Keratinocyte (primary cell): ENCODE results near the gene AFF4. TPM values are rescaled to one million over a fixed set of nuclear protein-coding genes. Genes with fewer than 3 reads are reported as not detected.
A peak's percentile ranks its signal among the peaks of the same experiment; 100 is the strongest.

Experiments used
- DNase-seq: peaks from one replicate; pipeline ENCODE4 v3.0.0-alpha.2; 2011; ENCODE audit warnings: low read depth, missing footprints, low spot score
- FAIRE-seq: peaks from 2 replicates; lab custom pipeline; 2011; peaks lifted over from hg19 to GRCh38; lab: Jason Lieb, UNC
- H2AFZ ChIP-seq: 2 replicates; pipeline ENCODE4 v1.6.0; 2012; ENCODE audit warnings: low read length, control low read depth, inconsistent platforms; ENCODE audit not compliant: control insufficient read depth
- H3K27ac ChIP-seq: 2 replicates; pipeline ENCODE4 v1.5.1; 2011; ENCODE audit warnings: low read length; ENCODE audit not compliant: control insufficient read depth, insufficient read depth
- H3K27me3 ChIP-seq: 3 replicates; pipeline ENCODE4 v1.6.0; 2011; ENCODE audit warnings: low read length; ENCODE audit not compliant: control insufficient read depth, insufficient read depth; ENCODE audit errors: extremely low read depth
- H3K36me3 ChIP-seq, 2 experiments: 2 replicates in 1 of 2; 3 replicates in 1 of 2; pipeline ENCODE4 v1.5.1; 2011; ENCODE audit warnings: low read length in 2 of 2, mild to moderate bottlenecking in 1 of 2; ENCODE audit not compliant: control insufficient read depth in 2 of 2, insufficient read depth in 2 of 2; ENCODE audit errors: extremely low read depth in 1 of 2
- H3K4me1 ChIP-seq: 3 replicates; pipeline ENCODE4 v1.5.1; 2011; ENCODE audit warnings: low read length; ENCODE audit not compliant: control insufficient read depth, insufficient read depth; ENCODE audit errors: extremely low read depth
- H3K4me2 ChIP-seq: 3 replicates; pipeline ENCODE4 v1.6.0; 2011; ENCODE audit warnings: low read depth, low read length; ENCODE audit not compliant: control insufficient read depth, insufficient read depth; ENCODE audit errors: extremely low read depth
- H3K4me3 ChIP-seq, 3 experiments: fragments of 200-600 bp in 1 of 3; sonication (generic) in 1 of 3; 2 replicates in 2 of 3; 3 replicates in 1 of 3; pipeline ENCODE4 v1.5.1; 2011 to 2016; ENCODE audit warnings: low read length in 3 of 3, mild to moderate bottlenecking in 3 of 3, control low read depth in 2 of 3, inconsistent platforms in 1 of 3, low read depth in 1 of 3, mixed read lengths in 1 of 3, mixed run types in 1 of 3, moderate library complexity in 1 of 3; ENCODE audit not compliant: control insufficient read depth in 2 of 3, insufficient read depth in 2 of 3; ENCODE audit errors: extremely low read depth in 1 of 3
- H3K79me2 ChIP-seq: 2 replicates; pipeline ENCODE4 v1.6.0; 2012; ENCODE audit warnings: low read length; ENCODE audit not compliant: control insufficient read depth, insufficient read depth
- H3K9ac ChIP-seq: 3 replicates; pipeline ENCODE4 v1.6.0; 2011; ENCODE audit warnings: low read length; ENCODE audit not compliant: control insufficient read depth, insufficient read depth; ENCODE audit errors: extremely low read depth
- H3K9me1 ChIP-seq: 3 replicates; pipeline ENCODE4 v1.6.0; 2011; ENCODE audit warnings: low read length; ENCODE audit not compliant: control insufficient read depth, insufficient read depth; ENCODE audit errors: extremely low read depth
- H3K9me3 ChIP-seq: 2 replicates; pipeline ENCODE4 v1.5.1; 2012; ENCODE audit warnings: low read depth, low read length; ENCODE audit not compliant: control insufficient read depth
- H4K20me1 ChIP-seq: 3 replicates; pipeline ENCODE4 v1.6.0; 2011; ENCODE audit warnings: low read length; ENCODE audit not compliant: control insufficient read depth, insufficient read depth; ENCODE audit errors: extremely low read depth
- EZH2 ChIP-seq: IDR thresholded peaks from one replicate; pipeline ENCODE4 v1.6.1; 2012; ENCODE audit warnings: inconsistent platforms, mild to moderate bottlenecking, low read length, moderate library complexity
- dilution Hi-C: fragments of 300-500 bp; cut with MboI; formaldehyde crosslinking; loops from one replicate; pipeline ENCODE4 v1.7.0; 2020; ENCODE audit warnings: low sequenced_read_pairs; ENCODE audit not compliant: extremely low pct_ligation_motif_present
- polyA plus RNA-seq, 5 experiments: library from polyadenylated mRNA; depleted of rRNA in 3 of 5; stranded (reverse) in 3 of 5; stranded (forward) in 1 of 5; unstranded in 1 of 5; fragments of >200 nt; gene quantifications; 1 replicate in 1 of 5; 2 replicates in 3 of 5; 3 replicates in 1 of 5; pipeline versions ENCODE4 v1.2.1 to v1.2.3, GENCODE V29; 2011 to 2012; ENCODE audit warnings: missing spikeins in 2 of 5, low read depth in 1 of 5, low replicate concordance in 1 of 5
- TF ChIP-seq, protein P1 (sequence below), 3 experiments: IDR thresholded peaks in 1 of 3; conservative IDR thresholded peaks in 1 of 3; optimal IDR thresholded peaks in 1 of 3; 2 replicates in 2 of 3; 3 replicates in 1 of 3; pipeline versions ENCODE3 to v1.5.1; 2011; ENCODE audit warnings: low read length in 3 of 3, mild to moderate bottlenecking in 3 of 3, moderate library complexity in 2 of 3, control low read depth in 1 of 3, inconsistent platforms in 1 of 3; ENCODE audit not compliant: insufficient read depth in 2 of 3; ENCODE audit errors: extremely low read depth in 1 of 3

AFF4 gene
- polyA plus RNA-seq, 1 donor (not counting 4 experiments of a cell fraction or from before 2014, with no cell fraction given), result 51.3 TPM

- Histone ChIP-seq H3K4me1 (peaks cover 14% of the 10 kb centered on the region), H4K20me1 (peaks cover 2% of the 10 kb centered on the region), H3K4me2 (no peak overlapping the region), H3K27ac (no peak overlapping the region), H3K9ac (no peak overlapping the region), H3K9me1 (no peaks in the 10 kb centered on the region), H3K79me2 (peaks cover 17% of the 10 kb centered on the region), H3K36me3 (peaks cover 4 to 20% of the 10 kb centered on the region in 2 experiments), H3K9me3 (no peaks in the 10 kb centered on the region), H3K27me3 (no peaks in the 10 kb centered on the region), H2AFZ (no peak overlapping the region), H3K4me3 (no peak overlapping the region)
- DNase-seq, result no peak
- FAIRE-seq, result no peak
- dilution Hi-C loops, result no loop called here
- no peak for TF ChIP-seq EZH2
- TF ChIP-seq, protein P1, sequence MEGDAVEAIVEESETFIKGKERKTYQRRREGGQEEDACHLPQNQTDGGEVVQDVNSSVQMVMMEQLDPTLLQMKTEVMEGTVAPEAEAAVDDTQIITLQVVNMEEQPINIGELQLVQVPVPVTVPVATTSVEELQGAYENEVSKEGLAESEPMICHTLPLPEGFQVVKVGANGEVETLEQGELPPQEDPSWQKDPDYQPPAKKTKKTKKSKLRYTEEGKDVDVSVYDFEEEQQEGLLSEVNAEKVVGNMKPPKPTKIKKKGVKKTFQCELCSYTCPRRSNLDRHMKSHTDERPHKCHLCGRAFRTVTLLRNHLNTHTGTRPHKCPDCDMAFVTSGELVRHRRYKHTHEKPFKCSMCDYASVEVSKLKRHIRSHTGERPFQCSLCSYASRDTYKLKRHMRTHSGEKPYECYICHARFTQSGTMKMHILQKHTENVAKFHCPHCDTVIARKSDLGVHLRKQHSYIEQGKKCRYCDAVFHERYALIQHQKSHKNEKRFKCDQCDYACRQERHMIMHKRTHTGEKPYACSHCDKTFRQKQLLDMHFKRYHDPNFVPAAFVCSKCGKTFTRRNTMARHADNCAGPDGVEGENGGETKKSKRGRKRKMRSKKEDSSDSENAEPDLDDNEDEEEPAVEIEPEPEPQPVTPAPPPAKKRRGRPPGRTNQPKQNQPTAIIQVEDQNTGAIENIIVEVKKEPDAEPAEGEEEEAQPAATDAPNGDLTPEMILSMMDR (optimal IDR thresholded peaks at IDR 0.05 in 1 of 3, IDR thresholded peaks at IDR 0.05 in 1 of 3, conservative IDR thresholded peaks at IDR 0.05 in 1 of 3; ENCODE audit: extremely low read depth in 1 of 3, insufficient read depth in 2 of 3, low read length in 3 of 3), result no peak
Measured at GRCh38 chr5:132868754-132869153, 94.7 kb downstream of the AFF4 start.

GRCh38 chr5:132867046-132867451 is 96.4 kb downstream of the AFF4 start:
- Histone ChIP-seq H3K4me2 (peak overlapping the region; percentile 97), H3K27me3 (no peaks in the 10 kb centered on the region), H3K79me2 (peaks cover 17% of the 10 kb centered on the region), H4K20me1 (peaks cover 2% of the 10 kb centered on the region), H3K9me3 (no peaks in the 10 kb centered on the region), H3K36me3 (peaks cover 3 to 18% of the 10 kb centered on the region in 2 experiments), H3K4me1 (peaks cover 14% of the 10 kb centered on the region), H3K4me3 (peak overlapping the region; percentile 69 to 99 (median 98)), H3K27ac (peak overlapping the region; percentile 91), H3K9ac (peak overlapping the region; percentile 96), H2AFZ (peak overlapping the region; percentile 89), H3K9me1 (no peaks in the 10 kb centered on the region)
- TF ChIP-seq, protein P1 (optimal IDR thresholded peaks at IDR 0.05 in 1 of 3, IDR thresholded peaks at IDR 0.05 in 1 of 3, conservative IDR thresholded peaks at IDR 0.05 in 1 of 3; ENCODE audit: extremely low read depth in 1 of 3, insufficient read depth in 2 of 3, low read length in 3 of 3), result no peak
- no peak for TF ChIP-seq EZH2
- no peak for FAIRE-seq
- dilution Hi-C loops, result no loop called here
- DNase-seq, result no peak
